Measurements from ENCODE around the gene HDAC4. TPM values are rescaled to one million over a fixed set of nuclear protein-coding genes. Genes with fewer than 3 reads are reported as not detected.

HDAC4 gene
- total RNA-seq, 1 donor from 2014 or later, result 11.8 TPM

GRCh38 chr2:239389414-239390329 lies 11.1 kb downstream of the HDAC4 start:
- DNase-seq (ENCODE audit: low read depth) (no peak), FAIRE-seq (no peak)
- no peak overlapping the region for H3K27ac Mint-ChIP-seq (ENCODE audit: unreplicated experiment)
- no peaks in the 10 kb centered on the region for H3K4me1 ChIP-seq (ENCODE audit: insufficient read depth, low read length)
- no peaks in the 10 kb centered on the region for H3K9me3 Mint-ChIP-seq (ENCODE audit: unreplicated experiment)
- H3K4me1 Mint-ChIP-seq (ENCODE audit: low read depth, unreplicated experiment), result no peaks in the 10 kb centered on the region
- H3K27me3 Mint-ChIP-seq (ENCODE audit: low read depth, unreplicated experiment), result peaks cover 2% of the 10 kb centered on the region
- H3K4me2 ChIP-seq (ENCODE audit: low read length), result no peak overlapping the region
- TF ChIP-seq CTCF (IDR thresholded peaks at IDR 0.05; ENCODE audit: insufficient read depth, low read depth, low read length), result no peak
- no peak for TF ChIP-seq EZH2 (IDR thresholded peaks at IDR 0.05; ENCODE audit: insufficient read depth, low read length)
- peaks cover 41% of the 10 kb centered on the region for H4K20me1 ChIP-seq (ENCODE audit: insufficient read depth, low read length)
- H3K9me3 ChIP-seq (ENCODE audit: insufficient read depth, low read depth, low read length), result no peaks in the 10 kb centered on the region
- H3K9ac ChIP-seq (ENCODE audit: low read length), result no peak overlapping the region
- H3K36me3 Mint-ChIP-seq (ENCODE audit: low read depth, unreplicated experiment), result peaks cover 10% of the 10 kb centered on the region
- H3K4me3 ChIP-seq (ENCODE audit: insufficient read depth, low read depth, low read length), result no peak overlapping the region
- no peak overlapping the region for H3K4me3 Mint-ChIP-seq (ENCODE audit: unreplicated experiment)
- no peak overlapping the region for H3K27ac ChIP-seq (ENCODE audit: low read depth, low read length)
- H3K27me3 ChIP-seq (ENCODE audit: insufficient read depth, low read length), result no peaks in the 10 kb centered on the region
- no peak overlapping the region for H2AFZ ChIP-seq (ENCODE audit: low read depth, low read length)
- no peaks in the 10 kb centered on the region for H3K36me3 ChIP-seq (ENCODE audit: insufficient read depth, low read length)
- H3K79me2 ChIP-seq (ENCODE audit: insufficient read depth, low read length), result peaks cover 44% of the 10 kb centered on the region

DNA sequence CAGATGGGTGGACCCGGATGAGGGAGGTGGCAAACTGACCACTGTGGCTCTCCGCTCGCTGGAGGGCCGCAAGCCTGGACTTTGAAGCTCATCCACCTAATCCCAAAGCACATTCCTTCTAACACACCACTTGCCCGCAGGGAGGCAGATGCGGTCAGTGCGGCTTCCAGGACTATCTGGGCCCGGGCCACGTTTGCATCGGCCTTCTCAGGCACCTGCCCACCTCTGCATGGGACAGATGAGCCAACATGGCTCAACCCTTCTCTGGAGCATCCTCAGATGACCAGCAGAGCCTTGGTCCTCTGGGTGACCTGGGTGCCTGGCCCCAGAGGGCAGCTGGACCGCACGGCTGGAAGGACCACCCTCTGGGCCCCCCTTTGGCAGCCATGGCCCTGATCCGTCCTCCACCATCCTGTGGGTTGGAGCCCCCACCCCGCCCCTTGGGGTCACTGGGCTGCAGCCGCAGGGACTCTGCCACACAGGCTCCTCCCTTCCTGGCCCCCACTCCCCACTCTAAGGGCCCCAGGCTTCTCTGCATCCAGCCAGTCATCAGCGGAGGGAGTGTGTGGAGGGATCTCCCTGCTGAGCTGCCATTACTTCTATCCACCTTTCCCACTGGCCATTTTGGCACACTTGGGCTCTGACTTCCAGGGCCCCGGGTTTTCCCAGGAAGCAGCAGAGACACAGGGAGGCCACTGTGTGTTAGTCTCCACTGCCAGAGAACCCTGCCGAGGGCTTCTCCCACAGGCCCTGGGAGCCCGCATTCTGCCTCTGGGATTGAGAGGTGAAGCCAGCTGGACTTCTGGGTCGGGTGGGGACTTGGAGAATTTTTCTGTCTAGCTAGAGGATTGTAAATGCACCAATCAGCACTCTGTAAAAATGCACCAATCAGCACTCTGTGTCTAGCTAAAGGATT lies 12.3 kb downstream of the HDAC4 start:
- no peaks in the 10 kb centered on the region for H3K4me1 ChIP-seq (ENCODE audit: insufficient read depth, low read length)
- H3K79me2 ChIP-seq (ENCODE audit: insufficient read depth, low read length), result peaks cover 33% of the 10 kb centered on the region
- H3K27me3 ChIP-seq (ENCODE audit: insufficient read depth, low read length), result no peaks in the 10 kb centered on the region
- FAIRE-seq (no peak), DNase-seq (ENCODE audit: low read depth) (no peak)
- peaks cover 4% of the 10 kb centered on the region for H3K27me3 Mint-ChIP-seq (ENCODE audit: low read depth, unreplicated experiment)
- peaks cover 39% of the 10 kb centered on the region for H4K20me1 ChIP-seq (ENCODE audit: insufficient read depth, low read length)
- H3K4me2 ChIP-seq (ENCODE audit: low read length), result no peak overlapping the region
- H3K9me3 Mint-ChIP-seq (ENCODE audit: unreplicated experiment), result no peaks in the 10 kb centered on the region
- no peak overlapping the region for H2AFZ ChIP-seq (ENCODE audit: low read depth, low read length)
- TF ChIP-seq CTCF (IDR thresholded peaks at IDR 0.05; ENCODE audit: insufficient read depth, low read depth, low read length), result no peak
- no peak for TF ChIP-seq EZH2 (IDR thresholded peaks at IDR 0.05; ENCODE audit: insufficient read depth, low read length)
- H3K27ac Mint-ChIP-seq (ENCODE audit: unreplicated experiment), result no peak overlapping the region
- no peak overlapping the region for H3K27ac ChIP-seq (ENCODE audit: low read depth, low read length)
- H3K4me1 Mint-ChIP-seq (ENCODE audit: low read depth, unreplicated experiment), result no peaks in the 10 kb centered on the region
- H3K4me3 ChIP-seq (ENCODE audit: insufficient read depth, low read depth, low read length), result no peak overlapping the region
- H3K9ac ChIP-seq (ENCODE audit: low read length), result no peak overlapping the region
- peaks cover 12% of the 10 kb centered on the region for H3K36me3 Mint-ChIP-seq (ENCODE audit: low read depth, unreplicated experiment)
- H3K9me3 ChIP-seq (ENCODE audit: insufficient read depth, low read depth, low read length), result no peaks in the 10 kb centered on the region
- H3K36me3 ChIP-seq (ENCODE audit: insufficient read depth, low read length), result no peaks in the 10 kb centered on the region
- H3K4me3 Mint-ChIP-seq (ENCODE audit: unreplicated experiment), result no peak overlapping the region
